ENCODE measurements around the gene SPTBN4. TPM values are rescaled to one million over a fixed set of nuclear protein-coding genes. Genes with fewer than 3 reads are reported as not detected.
A peak's percentile ranks its signal among the peaks of the same experiment; 100 is the strongest.

Gene SPTBN4
- total and polyA plus RNA-seq, 10 of the 15 experiments (the other 5 are each of a cell fraction or from before 2014, with no cell fraction given): 0.04 to 1.1 (median 0.34) TPM; not detected in 1

GRCh38 chr19:40528533-40529092, 61.8 kb downstream of the SPTBN4 start:
- in situ Hi-C loops (cut with MboI): no loop called here
- FAIRE-seq (no peak), DNase-seq (ENCODE audit: low read depth, low spot score) (no peak), ATAC-seq (no peak)
- no peak overlapping the region for H3K9ac ChIP-seq (ENCODE audit: control insufficient read depth, insufficient read depth, low read length)
- POLR2A ChIA-PET: no interaction called here
- BruUV-seq (replicated peaks): no TSS peak
- H3K4me2 ChIP-seq (ENCODE audit: control insufficient read depth, insufficient read depth): peak overlapping the region; percentile 11
- no peaks in the 10 kb centered on the region for H4K20me1 ChIP-seq (ENCODE audit: control insufficient read depth, insufficient read depth)
- no peaks in the 10 kb centered on the region; a peak in 1 of 4 replicates for H3K27me3 ChIP-seq (replicated peaks in 1 of 2; ENCODE audit: control insufficient read depth in 2 of 2, insufficient read depth in 2 of 2, low read length in 1 of 2)
- no peak for TF ChIP-seq CREB1 (IDR thresholded peaks at IDR 0.05; ENCODE audit: low read depth)
- no peak for TF ChIP-seq SUZ12 (IDR thresholded peaks at IDR 0.05; ENCODE audit: unreplicated experiment)
- no peak for TF ChIP-seq USF1 (IDR thresholded peaks at IDR 0.05; ENCODE audit: borderline replicate concordance, extremely low read length, insufficient read depth, low read depth, low read length)
- TF ChIP-seq E4F1 (IDR thresholded peaks at IDR 0.05; ENCODE audit: borderline replicate concordance, partially characterized antibody): no peak
- no peak for TF ChIP-seq BHLHE40 (IDR thresholded peaks at IDR 0.05; ENCODE audit: borderline replicate concordance in 1 of 2, low read depth in 2 of 2, low read length in 1 of 2)
- TF ChIP-seq ATF3 (IDR thresholded peaks at IDR 0.05; ENCODE audit: borderline replicate concordance, extremely low read depth, low read depth, low read length): no peak
- no peak for TF ChIP-seq ZZZ3 (IDR thresholded peaks at IDR 0.05; ENCODE audit: control insufficient read depth, insufficient read length, low read depth)
- no peak for TF ChIP-seq SMAD5 (IDR thresholded peaks at IDR 0.05; ENCODE audit: low read depth)
- TF ChIP-seq SUPT20H (IDR thresholded peaks at IDR 0.05; ENCODE audit: borderline replicate concordance, control insufficient read depth, low read depth, low read length): no peak
- TF ChIP-seq CEBPB (IDR thresholded peaks at IDR 0.05; ENCODE audit: borderline replicate concordance in 1 of 2, low read depth in 2 of 2, low read length in 2 of 2): no peak
- TF ChIP-seq POLR2AphosphoS5 (IDR thresholded peaks at IDR 0.05; ENCODE audit: low read length): no peak
- no peak for TF ChIP-seq NFYA (IDR thresholded peaks at IDR 0.05; ENCODE audit: borderline replicate concordance, low read depth, low read length)
- no peak for TF ChIP-seq NFIC (IDR thresholded peaks at IDR 0.05; ENCODE audit: low read depth, low read length)
- TF ChIP-seq SMC3 (IDR thresholded peaks at IDR 0.05; ENCODE audit: borderline replicate concordance, low read length): no peak
- no peak for TF ChIP-seq SREBF1 (IDR thresholded peaks at IDR 0.05; ENCODE audit: low read length)
- TF ChIP-seq KLF5 (IDR thresholded peaks at IDR 0.05; ENCODE audit: partially characterized antibody): no peak
- TF ChIP-seq NRF1 (conservative IDR thresholded peaks at IDR 0.05; ENCODE audit: low read depth, low read length): no peak
- TF ChIP-seq SRF (IDR thresholded peaks at IDR 0.05; ENCODE audit: low read depth in 2 of 2, low read length in 2 of 2): no peak
- TF ChIP-seq STAT1 (conservative IDR thresholded peaks at IDR 0.05): no peak
- no peak overlapping the region for H3K4me3 ChIP-seq
- H3K4me1 ChIP-seq (ENCODE audit: control insufficient read depth, insufficient read depth, low read length): peaks cover 3% of the 10 kb centered on the region
- H3K9me3 ChIP-seq (replicated peaks; ENCODE audit: control insufficient read depth, insufficient read depth, low read length): no peaks in the 10 kb centered on the region
- no peak overlapping the region for H3K27ac ChIP-seq (ENCODE audit: control insufficient read depth, insufficient read depth)
- intact Hi-C loops (cut with micrococcal nuclease; ENCODE audit: unreplicated experiment): loop anchor here (1.0 kb wide), 1 partner anchor 70 kb away; no protein-coding TSS in a partner anchor
- RAD21 ChIA-PET (ENCODE audit: unreplicated experiment): no interaction called here
- H3K79me2 ChIP-seq (ENCODE audit: control insufficient read depth, insufficient read depth, low read length): no peaks in the 10 kb centered on the region
- CTCF ChIA-PET: interaction anchor here (0.6 to 1.7 kb wide), 5 partner anchors 42 to 1499 kb away, joined by 3 to 6 read pairs (median 3); partner anchors contain the start of gene LTBP4
- H3K36me3 ChIP-seq (ENCODE audit: control insufficient read depth in 2 of 2, insufficient read depth in 2 of 2, low read length in 1 of 2): no peaks in the 10 kb centered on the region
- 40% methylated on average over 12 of the region's 14 CpGs for WGBS (ENCODE audit: insufficient coverage, insufficient replicate concordance, low lambda C conversion rate, missing lambda C conversion rate)
- H2AFZ ChIP-seq (ENCODE audit: control insufficient read depth, low read depth, low read length): peak overlapping the region; percentile 78
- SMC1A ChIA-PET (ENCODE audit: uncharacterized antibody, unreplicated experiment): no interaction called here
